ENCODE data around the gene USP43.
"Not testable (repeated sequence)": the region's sequence is repeated elsewhere in the genome, so short reads cannot be mapped to it uniquely, and the experiment has no call there.

Gene USP43, protein sequence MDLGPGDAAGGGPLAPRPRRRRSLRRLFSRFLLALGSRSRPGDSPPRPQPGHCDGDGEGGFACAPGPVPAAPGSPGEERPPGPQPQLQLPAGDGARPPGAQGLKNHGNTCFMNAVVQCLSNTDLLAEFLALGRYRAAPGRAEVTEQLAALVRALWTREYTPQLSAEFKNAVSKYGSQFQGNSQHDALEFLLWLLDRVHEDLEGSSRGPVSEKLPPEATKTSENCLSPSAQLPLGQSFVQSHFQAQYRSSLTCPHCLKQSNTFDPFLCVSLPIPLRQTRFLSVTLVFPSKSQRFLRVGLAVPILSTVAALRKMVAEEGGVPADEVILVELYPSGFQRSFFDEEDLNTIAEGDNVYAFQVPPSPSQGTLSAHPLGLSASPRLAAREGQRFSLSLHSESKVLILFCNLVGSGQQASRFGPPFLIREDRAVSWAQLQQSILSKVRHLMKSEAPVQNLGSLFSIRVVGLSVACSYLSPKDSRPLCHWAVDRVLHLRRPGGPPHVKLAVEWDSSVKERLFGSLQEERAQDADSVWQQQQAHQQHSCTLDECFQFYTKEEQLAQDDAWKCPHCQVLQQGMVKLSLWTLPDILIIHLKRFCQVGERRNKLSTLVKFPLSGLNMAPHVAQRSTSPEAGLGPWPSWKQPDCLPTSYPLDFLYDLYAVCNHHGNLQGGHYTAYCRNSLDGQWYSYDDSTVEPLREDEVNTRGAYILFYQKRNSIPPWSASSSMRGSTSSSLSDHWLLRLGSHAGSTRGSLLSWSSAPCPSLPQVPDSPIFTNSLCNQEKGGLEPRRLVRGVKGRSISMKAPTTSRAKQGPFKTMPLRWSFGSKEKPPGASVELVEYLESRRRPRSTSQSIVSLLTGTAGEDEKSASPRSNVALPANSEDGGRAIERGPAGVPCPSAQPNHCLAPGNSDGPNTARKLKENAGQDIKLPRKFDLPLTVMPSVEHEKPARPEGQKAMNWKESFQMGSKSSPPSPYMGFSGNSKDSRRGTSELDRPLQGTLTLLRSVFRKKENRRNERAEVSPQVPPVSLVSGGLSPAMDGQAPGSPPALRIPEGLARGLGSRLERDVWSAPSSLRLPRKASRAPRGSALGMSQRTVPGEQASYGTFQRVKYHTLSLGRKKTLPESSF

DNA sequence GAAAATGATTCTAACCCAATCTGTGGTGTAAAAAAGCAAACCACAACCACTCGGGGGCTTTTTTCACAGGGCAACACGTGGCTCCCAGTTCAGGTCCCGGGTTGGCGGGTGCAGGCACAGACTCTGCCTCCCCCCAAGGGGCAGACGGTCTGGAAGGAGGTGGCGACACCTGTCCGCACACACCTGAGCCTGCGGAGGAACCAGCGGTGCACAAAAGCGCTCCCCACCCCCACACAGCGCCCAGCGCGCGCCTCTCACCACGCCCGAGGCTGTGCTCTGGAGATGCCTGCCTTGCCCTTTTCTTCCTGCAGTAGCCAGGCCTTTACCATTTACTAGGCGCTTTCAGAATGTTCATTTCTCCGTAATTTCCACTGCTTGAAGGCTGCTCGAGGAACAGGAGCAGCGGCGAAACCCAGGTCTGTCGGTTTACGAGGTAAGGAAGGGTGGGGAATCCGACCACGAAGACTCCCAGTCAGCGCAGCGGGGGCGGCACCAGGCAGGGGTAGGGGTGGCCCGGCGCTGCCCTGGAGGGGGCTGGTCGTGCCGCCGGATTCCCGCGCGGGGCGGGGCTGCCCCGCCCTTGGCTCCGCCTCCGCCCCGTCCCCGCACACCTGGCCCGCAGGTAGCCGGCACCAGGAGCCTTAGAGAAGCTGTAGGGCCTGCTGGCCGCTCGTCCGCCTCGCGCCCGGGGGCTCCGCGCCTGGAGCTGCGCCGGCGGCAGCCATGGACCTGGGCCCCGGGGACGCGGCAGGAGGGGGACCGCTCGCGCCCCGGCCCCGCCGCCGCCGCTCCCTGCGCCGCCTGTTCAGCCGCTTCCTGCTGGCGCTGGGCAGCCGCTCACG lies at the start of gene USP43:
Gene USP43, plus strand, starts transcription at position 608 of the 842 bp plus-strand sequence. Its CDS starts 116 bp downstream, at position 724.
- DNase-seq, result no peak

DNA sequence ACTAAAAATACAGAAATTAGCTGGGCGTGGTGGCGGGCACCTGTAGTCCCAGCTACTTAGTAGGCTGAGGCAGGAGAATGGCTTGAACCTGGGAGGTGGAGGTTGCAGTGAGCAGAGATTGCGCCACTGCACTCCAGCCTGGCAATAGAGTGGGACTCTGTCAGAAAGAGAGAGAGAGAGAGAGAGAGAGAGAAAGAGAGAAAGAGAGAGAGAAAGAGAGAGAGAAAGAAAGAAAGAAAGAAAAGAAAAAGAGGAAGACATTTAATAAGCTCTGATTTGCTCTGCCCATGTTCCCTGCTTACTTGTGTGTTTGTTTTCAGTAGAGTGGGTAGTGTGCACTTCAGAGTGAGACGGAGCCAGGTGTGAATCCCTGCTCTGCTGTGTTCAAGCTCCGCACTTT lies 47.7 kb upstream of the USP43 start:
- DNase-seq, result not testable (repeated sequence)

DNA sequence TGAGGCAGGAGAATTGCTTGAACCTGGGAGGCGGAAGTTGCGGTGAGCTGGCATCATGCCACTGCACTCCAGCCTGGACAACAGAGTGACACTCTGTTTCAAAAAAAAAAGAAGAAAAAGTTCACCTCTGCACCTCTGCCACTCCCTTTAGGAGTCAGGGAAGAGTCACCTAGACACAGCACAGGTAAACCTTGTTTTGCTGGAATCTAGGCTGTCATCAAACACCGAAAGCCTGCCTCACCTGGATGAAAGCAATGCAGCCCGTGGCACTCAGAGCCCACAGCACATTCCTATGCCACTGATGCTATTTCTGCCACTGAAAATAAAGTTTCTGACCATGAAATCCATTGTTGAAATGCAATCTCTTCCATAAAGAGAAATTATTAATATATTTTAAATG lies 46.7 kb upstream of the USP43 start:
- DNase-seq, result no peak

DNA sequence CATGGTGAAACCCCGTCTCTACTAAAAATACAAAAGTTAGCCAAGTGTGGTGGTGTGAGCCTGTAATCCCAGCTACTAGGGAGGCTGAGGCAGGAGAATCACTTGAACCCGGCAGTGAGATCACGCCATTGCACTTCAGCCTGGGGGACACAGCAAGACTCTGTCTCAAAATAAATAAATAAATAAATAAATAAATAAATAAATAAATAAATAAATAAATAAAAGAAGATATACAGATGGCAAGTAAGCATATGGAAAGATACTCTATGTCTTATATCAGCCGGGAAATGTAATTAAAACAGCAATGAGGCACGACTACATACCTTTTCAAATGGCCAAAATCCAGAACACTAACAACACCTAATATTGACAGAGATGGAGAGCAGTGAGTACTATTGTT lies 40.7 kb upstream of the USP43 start:
- not testable (repeated sequence) for DNase-seq

DNA sequence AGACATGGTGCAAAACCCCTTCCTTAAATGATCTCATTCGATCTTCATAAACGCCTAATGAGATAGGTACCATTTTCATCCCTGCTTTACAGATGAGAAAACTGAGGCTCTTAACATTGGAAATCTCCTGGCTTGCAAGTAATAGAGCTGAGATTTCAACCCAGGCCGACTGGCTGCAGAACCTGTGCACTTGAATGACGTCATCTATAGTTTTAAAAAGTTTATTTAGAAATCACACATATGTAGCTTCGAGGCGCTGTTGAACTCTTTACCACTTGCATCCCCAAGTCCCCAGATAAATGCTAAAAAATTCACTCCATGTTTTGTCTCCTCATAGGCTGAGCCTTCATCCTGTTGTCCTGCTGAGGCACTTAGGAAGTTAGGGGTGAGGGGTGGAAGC lies 38.9 kb upstream of the USP43 start:
- no peak for DNase-seq

DNA sequence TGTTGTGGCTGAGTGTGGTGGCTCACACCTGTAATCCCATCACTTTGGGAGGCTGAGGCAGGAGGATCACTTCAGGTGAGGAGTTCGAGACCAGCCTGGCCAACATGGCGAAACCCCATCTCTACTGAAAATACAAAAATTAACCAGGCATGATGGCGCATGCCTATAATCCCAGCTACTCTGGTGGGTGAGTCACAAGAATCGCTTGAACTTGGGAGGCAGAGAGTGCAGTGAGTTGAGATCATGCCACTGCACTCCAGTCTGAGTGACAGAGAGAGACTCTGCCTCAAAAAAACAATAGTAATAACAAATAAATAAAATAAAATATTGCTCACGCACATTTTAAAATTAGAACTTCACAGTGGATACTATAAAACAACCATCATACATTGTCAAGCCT lies 38.3 kb upstream of the USP43 start:
- DNase-seq, result not testable (repeated sequence)

DNA sequence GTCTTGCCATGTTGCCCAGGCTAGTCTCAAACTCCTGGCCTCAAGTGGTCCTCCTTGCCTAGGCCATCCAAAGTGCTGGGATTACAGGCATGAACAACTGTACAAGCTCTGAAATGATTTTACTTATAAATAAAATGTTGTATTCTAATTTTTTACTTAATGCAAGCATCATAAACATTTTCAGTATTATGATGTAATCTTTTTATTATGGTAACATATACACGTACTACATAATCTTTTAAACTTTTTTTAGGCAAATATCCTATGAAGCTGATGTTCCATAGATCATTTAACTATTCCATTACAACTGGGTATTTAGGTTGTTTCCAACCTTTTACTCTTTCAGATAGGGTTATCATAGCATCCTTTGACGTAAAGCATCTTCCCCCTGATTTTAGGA lies 33.8 kb upstream of the USP43 start:
- DNase-seq, result no peak

DNA sequence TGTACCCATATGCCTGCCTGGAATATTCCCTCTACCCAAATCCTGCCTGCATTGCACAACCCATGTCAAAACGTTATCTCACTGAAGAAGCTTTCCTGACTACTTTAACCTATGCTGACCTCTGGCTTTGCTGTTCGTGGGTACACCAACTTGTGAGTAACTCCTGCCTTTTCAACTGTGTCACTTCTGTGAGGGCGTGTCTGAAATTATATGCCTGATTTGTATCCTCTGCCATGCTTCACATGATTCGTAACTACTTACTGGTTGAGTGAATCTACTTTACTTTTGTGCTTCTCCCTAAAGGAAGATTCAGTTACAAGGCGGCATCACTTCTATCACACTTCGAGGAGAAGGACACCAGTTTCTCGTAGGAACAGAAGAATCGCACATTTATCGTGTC lies 33.3 kb upstream of the USP43 start:
- no peak for DNase-seq

DNA sequence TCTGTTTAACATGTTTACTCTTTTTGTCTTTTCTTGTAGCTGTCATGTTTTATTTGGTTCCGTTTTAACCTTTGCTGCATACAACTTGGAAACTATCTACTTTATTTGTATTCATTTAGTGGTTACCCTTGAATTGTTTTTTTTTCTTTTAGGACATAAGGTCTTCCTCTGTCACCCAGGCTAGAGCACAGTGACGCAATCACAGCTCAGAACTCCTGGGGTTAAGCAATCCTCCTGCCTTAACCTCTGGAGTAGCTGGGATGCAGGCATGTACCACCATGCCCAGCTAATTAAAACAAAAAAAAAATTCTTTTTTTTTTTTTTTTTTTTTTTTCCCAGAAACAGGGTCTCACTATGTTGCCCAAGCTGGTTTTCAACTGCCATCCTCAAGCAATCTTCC lies 29.8 kb upstream of the USP43 start:
- DNase-seq, result no peak

DNA sequence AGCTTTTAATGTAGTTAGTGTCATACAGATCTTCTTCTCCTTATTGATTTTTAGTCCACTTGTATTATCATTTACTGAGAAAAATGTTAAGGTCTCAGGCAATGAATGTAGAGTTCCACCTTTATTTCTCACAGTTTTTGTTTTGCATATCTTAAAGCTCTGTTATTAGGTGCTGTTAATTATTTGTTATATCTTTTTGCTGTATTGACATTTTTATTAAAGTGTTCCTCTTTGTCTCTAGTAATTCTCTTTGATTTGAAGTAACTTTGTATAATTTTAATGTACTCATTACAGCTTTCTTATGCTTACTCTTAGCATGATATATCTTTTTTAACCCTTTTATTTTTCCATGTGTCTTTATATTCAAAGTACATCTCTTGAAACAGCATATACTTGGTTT lies 22.4 kb upstream of the USP43 start:
- DNase-seq, result no peak

DNA sequence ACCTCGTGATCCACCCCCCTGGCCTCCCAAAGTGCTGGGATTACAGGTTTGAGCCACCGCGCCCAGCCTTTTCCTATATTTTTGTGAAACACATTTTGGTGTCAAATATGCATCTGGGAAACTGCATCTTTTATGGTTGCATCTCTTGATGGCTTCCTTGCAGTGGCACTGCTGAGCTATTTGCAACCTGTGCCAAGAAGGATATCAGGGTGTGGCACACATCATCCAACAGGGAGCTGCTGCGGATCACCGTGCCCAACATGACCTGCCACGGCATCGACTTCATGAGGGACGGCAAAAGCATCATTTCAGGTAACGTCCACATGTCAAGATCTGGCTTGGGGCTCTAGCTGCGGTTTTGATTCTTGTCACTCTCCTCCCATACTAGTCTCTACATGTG lies 16.8 kb upstream of the USP43 start:
- no peak for DNase-seq

DNA sequence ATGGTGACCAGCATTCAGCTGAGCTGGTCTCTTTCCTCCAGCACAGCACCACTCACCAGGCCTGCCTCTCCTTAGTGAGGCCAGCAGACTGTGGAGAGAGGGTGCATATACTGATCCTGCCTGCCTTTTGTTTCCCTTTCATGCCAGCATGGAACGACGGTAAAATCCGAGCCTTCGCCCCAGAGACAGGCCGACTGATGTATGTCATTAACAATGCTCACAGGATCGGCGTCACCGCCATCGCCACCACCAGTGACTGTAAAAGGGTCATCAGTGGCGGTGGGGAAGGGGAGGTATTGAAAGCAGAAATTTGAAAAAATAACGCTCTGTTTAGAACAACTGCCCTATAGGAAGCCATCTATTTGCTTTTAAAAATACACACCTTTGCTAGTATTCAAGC lies 12.6 kb upstream of the USP43 start:
- DNase-seq, result no peak

DNA sequence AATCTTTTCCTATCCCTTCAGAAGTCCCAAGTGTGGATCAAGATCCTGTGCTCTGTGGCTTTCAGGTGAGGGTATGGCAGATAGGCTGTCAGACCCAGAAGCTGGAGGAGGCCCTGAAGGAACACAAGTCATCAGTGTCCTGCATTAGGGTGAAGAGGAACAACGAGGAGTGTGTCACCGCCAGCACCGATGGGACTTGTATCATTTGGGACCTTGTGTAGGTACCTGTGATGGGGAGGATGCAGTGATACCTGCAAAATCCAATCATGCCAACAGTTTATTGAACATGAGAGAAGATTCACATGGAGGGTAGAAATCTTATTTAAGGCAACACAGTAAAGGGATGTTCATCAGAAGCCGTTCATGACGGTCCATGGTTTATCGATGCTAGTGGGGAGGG lies 10.0 kb upstream of the USP43 start:
- no peak for DNase-seq

DNA sequence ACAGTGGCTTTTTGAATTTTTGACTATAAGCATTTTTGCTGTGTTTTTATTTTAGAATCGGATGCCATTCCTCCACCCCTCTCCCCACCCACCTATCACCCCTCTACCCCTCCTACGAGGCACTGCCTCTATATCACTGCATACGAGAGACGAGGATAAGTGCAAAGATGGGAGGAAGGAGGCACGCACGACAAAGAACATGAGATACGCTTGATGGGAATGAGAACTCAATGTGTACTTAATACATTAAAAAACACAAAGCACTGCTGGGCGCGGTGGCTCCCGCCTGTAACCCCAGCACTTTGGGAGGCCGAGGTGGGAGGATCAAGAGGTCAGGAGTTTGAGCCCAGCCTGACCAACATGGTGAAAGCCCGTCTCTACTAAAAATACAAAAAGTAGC lies 8.8 kb upstream of the USP43 start:
- DNase-seq, result no peak

DNA sequence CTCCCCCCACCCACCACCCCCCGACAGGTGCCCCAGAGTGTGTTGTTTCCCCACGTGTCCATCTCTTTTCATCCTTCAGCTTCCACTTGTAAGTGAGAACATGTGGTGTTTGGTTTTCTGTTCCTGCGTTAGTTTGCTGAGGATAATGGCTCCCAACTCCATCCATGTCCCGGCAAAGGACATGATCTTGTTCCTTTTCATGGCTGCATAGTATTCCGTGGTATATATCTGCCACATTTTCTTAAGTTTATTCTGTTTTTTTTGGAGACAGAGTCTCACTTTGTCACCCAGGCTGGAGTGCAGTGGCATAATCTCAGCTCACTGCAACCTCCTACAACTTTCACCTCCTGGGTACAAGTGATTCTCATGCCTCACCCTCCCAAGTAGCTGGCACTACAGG lies 4.9 kb upstream of the USP43 start:
- not testable (repeated sequence) for DNase-seq

DNA sequence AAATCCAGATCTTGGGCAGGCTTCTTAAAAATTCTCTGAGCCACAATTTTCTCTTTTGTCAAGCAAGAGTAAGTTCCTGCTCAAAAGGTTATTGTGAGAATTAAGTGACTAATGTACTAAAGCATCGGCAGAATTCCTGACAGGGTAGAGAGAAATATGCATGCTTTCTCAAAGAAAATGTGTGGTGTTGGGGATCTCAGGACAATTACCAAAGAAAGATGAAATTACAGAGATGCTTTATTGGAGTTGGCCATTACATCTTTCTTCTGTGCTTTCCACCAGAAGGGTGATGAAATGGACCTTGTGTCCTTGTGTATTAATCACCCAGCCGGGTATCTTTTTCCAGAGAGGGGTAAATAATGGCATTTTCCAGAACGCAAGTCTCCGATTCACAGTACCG lies 1.7 kb upstream of the USP43 start:
- no peak for DNase-seq

DNA sequence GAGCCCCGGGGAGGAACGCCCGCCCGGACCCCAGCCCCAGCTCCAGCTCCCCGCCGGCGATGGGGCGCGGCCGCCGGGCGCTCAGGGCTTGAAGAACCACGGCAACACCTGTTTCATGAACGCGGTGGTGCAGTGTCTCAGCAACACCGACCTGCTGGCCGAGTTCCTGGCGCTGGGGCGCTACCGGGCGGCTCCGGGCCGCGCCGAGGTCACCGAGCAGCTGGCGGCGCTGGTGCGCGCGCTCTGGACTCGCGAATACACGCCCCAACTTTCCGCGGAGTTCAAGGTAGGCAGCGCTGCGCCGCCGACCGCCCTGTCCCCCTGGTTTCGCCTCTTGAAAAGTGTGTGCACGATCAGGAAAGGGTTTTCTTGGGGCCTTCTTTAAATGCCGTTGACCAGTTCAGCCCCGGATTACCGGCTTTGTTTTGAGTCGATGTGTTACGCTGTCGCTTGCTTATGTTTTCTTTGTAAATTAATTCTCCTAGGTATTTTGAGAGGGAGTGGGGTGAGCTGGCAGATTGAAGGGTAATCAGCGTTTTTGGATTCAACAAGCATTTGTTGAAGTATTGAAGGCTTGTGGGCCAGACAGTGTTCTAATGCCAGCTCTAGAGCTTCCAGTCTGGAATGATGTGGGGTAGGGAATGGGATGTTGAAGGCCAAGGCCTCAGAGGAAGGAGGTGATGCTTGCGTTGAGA lies 681 bp downstream of the USP43 start:
- DNase-seq, result no peak

DNA sequence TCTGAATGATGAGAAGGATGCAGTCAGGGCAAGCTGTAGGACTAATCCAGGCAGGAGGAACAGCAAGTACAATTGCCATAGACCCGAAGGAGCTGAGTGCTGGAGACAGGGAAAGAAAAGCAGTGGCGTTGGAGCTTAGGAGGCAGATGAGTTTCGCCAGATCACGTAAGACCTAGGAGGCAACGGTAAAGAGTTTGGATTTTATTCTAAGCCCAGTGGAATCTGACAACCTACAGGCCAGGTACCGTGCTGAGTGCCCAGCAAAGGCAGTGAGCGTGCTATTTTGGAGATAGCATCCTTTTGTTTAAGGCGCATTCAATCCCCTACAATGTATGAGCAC lies 1.2 kb downstream of the USP43 start:
- DNase-seq, result no peak

DNA sequence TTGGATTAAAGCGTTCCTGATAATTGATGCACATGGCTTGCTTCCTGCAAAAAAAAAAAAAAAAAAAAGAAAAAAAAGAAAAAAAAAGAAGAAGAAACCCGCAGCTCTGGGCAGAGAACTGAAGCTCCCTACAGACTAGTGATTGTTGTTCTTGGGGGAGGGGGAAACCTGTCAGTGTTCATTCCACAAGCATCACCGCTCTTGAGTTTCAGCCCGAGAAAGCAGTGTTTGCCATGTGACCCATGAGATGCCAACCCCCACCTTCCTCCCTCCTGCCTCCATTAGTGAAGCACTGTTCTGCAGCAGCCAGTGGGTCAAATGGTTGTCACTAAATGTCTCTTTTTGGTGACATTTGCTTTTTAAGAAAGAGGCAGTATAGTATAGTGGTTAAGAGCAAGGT lies 1.7 kb downstream of the USP43 start:
- no peak for DNase-seq

DNA sequence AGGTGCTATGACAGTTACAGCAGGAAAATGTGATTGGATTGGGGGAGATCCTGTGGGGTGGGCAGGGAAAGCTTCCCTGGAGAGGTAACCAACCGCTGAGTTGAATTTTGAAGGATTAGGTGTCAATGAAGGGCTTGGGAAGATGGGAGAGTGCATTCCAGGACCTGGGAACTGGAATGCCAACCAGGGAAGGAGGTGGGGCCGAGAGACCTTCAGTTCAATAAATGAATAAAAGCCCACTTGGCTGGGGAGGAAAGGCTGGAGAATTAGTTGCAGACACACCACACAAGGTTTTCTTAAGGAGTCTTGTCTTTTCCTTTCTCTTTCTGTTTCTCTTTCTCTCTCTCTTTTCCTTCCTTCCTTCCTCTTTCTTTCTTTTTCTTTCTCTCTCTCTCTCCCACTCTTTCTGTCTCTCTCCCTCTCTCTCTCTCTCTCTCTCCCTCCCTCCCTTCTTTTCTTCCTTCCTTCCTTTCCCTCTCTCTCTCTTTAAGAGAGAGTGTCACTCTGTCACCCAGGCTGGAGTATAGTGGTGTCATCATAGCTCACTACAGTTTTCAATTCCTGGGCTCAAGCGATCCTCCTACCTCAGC lies 3.3 kb downstream of the USP43 start:
- no peak for DNase-seq

DNA sequence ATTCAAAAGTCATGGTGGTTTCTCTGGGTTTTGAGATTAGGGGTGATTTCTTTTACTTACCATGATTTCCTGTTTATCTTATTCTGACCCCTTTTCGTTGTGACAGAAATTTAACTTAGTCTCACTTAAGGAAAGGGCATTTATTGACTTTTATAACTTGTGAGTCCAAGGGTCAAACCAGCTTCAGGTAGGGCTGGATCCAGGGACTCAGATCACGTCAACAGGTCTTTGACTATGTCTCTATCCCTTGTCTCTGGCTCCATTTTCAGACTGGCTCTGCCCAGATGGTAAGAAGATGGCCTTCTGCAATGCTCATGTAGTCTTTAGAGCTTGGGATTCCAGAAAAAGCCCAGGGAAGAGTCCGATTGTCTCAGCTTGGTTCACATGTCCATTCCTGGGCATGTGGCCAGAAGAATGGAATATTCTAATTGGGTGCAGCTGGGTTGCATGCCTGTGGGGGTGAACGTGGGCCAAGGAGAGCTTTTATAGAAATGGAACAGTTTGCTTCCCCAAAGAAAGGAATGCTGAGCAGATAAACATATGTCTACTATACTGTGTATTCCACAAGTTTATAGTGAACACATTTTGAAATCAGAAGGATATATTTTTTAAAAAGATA lies 13.4 kb downstream of the USP43 start:
- DNase-seq, result no peak

All from SHP77 (cell line).